Choroid plexus epithelial cell (primary cell): Measurements from ENCODE around the gene CNN1.

Source experiments
- DNase-seq: peaks from one replicate; pipeline ENCODE4 v3.0.0-alpha.2; 2010; ENCODE audit warnings: low read depth
- H3K4me3 ChIP-seq: 2 replicates; pipeline ENCODE4 v1.5.1; 2011; ENCODE audit warnings: low read depth, mild to moderate bottlenecking, control low read depth, low read length, moderate library complexity
- CTCF ChIP-seq: conservative IDR thresholded peaks from 2 replicates; pipeline ENCODE4 v1.5.1; 2011; ENCODE audit warnings: low read depth, mild to moderate bottlenecking, control low read depth, inconsistent platforms, low read length, moderate library complexity

CNN1 gene

GRCh38 chr19:11507370-11508078 lies 31.1 kb upstream of the CNN1 start:
- DNase-seq: no peak
- no peak overlapping the region for H3K4me3 ChIP-seq
- TF ChIP-seq CTCF: no peak

DNA sequence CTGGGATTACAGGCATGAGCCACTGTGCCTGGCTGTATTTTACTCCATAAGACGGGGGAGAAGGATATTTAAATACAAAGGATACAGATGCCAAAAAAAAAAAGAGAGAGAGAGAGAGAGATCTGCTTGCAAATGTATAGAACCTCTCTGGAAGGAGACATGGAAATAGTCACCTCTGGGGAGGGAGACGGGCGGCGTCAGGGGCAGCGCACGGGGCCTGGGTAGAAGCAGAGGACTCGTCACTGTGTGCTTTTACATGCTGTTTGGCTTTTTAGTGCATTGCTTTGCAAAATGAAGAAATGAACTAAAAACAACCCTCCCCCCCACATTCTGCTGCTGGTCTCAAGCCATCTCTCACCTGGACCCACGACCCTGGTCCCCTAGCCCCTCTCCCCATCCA lies 28.2 kb upstream of the CNN1 start:
- no peak for TF ChIP-seq CTCF
- DNase-seq: no peak
- H3K4me3 ChIP-seq: no peak overlapping the region

DNA sequence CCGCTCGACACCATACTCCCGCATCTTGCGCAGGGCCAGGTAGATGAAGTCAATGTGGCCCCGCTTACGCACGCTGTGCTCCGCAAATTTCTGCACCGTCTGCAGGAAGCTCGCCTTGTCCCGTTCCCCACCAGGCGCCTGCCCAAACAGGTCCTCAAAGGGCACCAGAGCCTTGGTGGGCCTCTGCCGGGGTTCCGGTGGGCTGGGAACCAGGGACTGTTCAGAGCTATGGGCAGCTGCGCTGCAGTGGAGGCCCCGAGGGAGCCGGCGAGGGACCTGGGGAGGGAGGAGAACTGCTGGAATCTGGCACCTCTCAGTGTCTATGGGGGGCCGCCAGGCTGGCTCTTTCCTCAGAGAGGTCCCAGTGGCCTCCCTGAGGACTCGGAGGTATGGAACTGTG lies 24.7 kb upstream of the CNN1 start:
- no peak for TF ChIP-seq CTCF
- no peak overlapping the region for H3K4me3 ChIP-seq
- no peak for DNase-seq

DNA sequence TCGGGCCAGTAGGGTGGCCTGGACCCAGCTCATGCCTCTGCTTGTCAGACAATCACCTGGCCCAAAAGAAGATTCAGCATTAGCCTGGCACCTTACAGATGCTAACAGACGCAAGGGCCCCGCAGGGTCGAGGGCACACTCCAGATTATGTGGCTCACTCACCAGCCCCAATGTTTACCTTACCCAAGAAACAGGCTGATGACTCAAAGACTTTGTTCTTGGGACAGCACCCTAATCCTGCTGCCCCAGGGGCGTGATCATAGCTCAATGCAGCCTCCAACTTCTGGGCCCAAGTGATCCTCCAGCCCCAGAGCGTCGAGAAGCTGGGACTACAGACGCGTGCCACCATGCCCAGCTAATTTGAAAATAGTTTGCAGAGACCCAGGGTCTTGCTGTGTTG lies 19.5 kb upstream of the CNN1 start:
- no peak overlapping the region for H3K4me3 ChIP-seq
- no peak for TF ChIP-seq CTCF
- DNase-seq: no peak

DNA sequence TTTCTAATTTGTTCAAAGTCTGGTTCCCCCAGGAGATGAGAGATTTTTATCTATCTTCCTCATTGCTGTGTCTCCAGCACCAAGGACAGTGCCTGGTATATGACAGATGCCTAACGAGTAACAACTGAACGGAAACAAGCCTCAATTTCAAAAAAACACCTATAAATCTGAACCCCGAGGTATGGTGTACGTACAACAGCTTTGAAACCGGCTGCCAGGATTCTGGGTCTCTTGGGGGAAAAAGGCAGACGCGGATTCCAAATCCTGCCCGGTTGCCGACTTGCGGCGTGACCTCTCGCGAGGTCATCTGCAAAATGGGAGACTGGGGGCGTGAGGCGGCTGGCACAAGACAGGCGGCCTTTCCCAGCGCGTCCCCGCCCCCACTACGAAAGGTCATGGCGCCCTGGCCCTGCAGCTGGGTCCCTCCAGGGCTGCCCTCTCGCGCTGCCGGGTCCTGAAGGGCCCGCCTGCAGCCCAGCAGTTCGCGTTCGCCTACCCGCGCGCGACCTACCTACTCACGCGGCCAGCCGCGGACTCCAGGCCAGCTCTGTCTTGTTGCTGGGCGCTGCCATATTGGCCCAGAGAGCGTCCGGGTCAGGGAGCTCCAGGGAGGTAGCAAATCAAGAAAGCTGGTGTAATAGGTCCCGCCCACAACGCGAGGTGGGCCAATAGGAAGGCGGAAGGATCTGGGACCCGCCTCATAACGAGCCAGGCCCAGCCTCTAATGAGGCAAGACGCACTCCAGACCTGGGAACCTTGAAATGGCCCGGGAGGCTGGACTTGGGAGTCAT lies 9.9 kb upstream of the CNN1 start, which contains the start of gene ECSIT:
TSS of gene ECSIT (minus strand) at position 584 of the 791 bp plus-strand sequence. CDS start 9,964 bp downstream, outside the sequence.
- no peak for TF ChIP-seq CTCF
- DNase-seq: peak; percentile 99
- peak within 1 kb of the TSS; percentile 74 for H3K4me3 ChIP-seq

GRCh38 chr19:11530432-11530831 lies 8.2 kb upstream of the CNN1 start:
- TF ChIP-seq CTCF: peak; percentile 56
- no peak overlapping the region for H3K4me3 ChIP-seq
- DNase-seq: peak; percentile 93
